ENCODE results near the gene SUFU. TPM values are rescaled to one million over a fixed set of nuclear protein-coding genes. Genes with fewer than 3 reads are reported as not detected.

The SUFU gene
- total RNA-seq, 4 donors from 2014 or later = 2.3 to 5.4 (median 4.4) TPM

GRCh38 chr10:102583435-102584417 lies 80.0 kb downstream of the SUFU start:
- 35 to 37% methylated on average over 11 of the region's 11 CpGs for WGBS, 2 donors
- Histone ChIP-seq H3K36me3 (no peaks in the 10 kb centered on the region), H3K4me1 (peaks cover 0 to 11% of the 10 kb centered on the region in 2 donors), H3K27ac (no peak overlapping the region), H3K27me3 (no peaks in the 10 kb centered on the region), H3K9me3 (no peaks in the 10 kb centered on the region), H3K4me3 (replicated peaks in 1 of 3) (no peak overlapping the region)
- intact Hi-C loops (cut with DNase I) = loop anchor here (5.0 to 10.0 kb wide), 3 partner anchors 76 to 191 kb away; partner anchors contain the start of gene FBXL15
- DNase-seq = peak; percentile 85 to 87
- peak; percentile 68 to 89 (median 82) for TF ChIP-seq CTCF (IDR thresholded peaks at IDR 0.05)
- no peak for TF ChIP-seq POLR2A (IDR thresholded peaks at IDR 0.05)

GRCh38 chr10:102585026-102585425 lies 81.3 kb downstream of the SUFU start:
- intact Hi-C loops (cut with DNase I) = loop anchor here (10.0 kb wide), 1 partner anchor 160 kb away; the partner anchor contains the start of gene FBXL15
- Histone ChIP-seq H3K9me3 (no peaks in the 10 kb centered on the region), H3K36me3 (no peaks in the 10 kb centered on the region), H3K27me3 (no peaks in the 10 kb centered on the region), H3K27ac (no peak overlapping the region), H3K4me1 (peaks cover 0 to 1% of the 10 kb centered on the region in 2 donors), H3K4me3 (replicated peaks in 1 of 3) (no peak overlapping the region)
- 88 to 94% methylated on average over 1 of the region's 1 CpG for WGBS, 2 donors
- TF ChIP-seq POLR2A (IDR thresholded peaks at IDR 0.05) (no peak), CTCF (IDR thresholded peaks at IDR 0.05) (no peak)
- no peak for DNase-seq

GRCh38 chr10:102586858-102587257 lies 83.1 kb downstream of the SUFU start:
- TF ChIP-seq POLR2A (IDR thresholded peaks at IDR 0.05) (no peak), CTCF (IDR thresholded peaks at IDR 0.05) (no peak)
- no peak overlapping the region for H3K4me3 ChIP-seq (replicated peaks in 1 of 3)
- intact Hi-C loops (cut with DNase I) = loop anchor here (10.0 kb wide), 1 partner anchor 162 kb away; the partner anchor contains the start of gene FBXL15
- no peaks in the 10 kb centered on the region for H3K36me3 ChIP-seq
- no peaks in the 10 kb centered on the region for H3K9me3 ChIP-seq
- 92 to 97% methylated on average over 1 of the region's 1 CpG for WGBS, 2 donors
- no peak for DNase-seq
- no peaks in the 10 kb centered on the region for H3K27me3 ChIP-seq
- H3K27ac ChIP-seq = no peak overlapping the region
- no peaks in the 10 kb centered on the region for H3K4me1 ChIP-seq

GRCh38 chr10:102588875-102589274 lies 85.1 kb downstream of the SUFU start:
- Histone ChIP-seq H3K27ac (no peak overlapping the region), H3K36me3 (no peaks in the 10 kb centered on the region), H3K4me3 (replicated peaks in 1 of 3) (no peak overlapping the region), H3K4me1 (no peaks in the 10 kb centered on the region), H3K27me3 (no peaks in the 10 kb centered on the region), H3K9me3 (no peaks in the 10 kb centered on the region)
- TF ChIP-seq POLR2A (IDR thresholded peaks at IDR 0.05) = no peak
- no peak for TF ChIP-seq CTCF (IDR thresholded peaks at IDR 0.05)
- no peak for DNase-seq
- intact Hi-C loops (cut with DNase I) = loop anchor here (10.0 kb wide), 1 partner anchor 164 kb away; the partner anchor contains the start of gene FBXL15
- 95% methylated on average over 1 of the region's 1 CpG for WGBS, 2 donors
